ENCODE data around the gene BHLHE40.

The BHLHE40 gene

DNA sequence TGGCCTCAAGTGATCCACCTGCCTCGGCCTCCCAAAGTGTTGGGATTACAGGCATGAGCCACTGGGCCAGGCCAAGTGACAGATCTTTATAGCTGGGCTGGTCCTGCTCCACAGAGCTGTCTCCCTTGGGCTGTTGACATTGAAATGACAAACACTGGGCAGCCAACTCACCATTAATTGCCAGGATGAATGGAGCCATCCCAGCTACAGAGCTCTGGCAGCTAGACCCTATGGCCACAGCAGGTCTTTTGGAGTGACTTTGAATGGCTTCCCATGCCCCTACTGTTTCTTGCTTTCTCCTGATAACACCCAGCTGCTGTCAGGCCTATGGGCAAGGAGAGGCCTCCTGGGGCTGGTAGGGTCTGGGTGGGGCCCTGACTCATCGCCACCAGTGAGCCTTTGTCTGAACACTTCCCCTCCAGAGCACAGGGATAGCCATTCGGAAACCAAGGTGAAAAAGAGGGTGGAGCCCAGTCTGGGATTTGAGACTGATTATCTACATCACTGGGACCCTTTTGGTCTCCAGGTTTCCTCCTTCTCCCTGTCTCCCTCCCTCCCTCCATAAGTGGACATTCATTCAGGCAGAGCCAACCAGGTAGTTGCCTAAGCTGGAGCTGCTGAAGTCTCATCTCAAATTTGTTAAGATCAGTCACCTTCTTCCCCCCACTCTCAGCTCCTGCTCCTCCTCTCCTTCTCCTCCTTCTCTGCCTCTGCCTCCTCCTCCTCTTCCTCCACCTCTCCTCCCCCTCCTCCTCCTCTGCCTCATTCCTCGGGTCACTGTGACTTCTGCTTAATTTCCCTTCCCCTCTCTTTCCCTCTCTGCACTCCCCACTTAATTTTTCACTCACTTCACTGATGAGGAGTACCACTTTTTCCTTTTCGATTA lies 34.0 kb downstream of the BHLHE40 start:
- H3K27ac ChIP-seq = peak overlapping the region in 16 of 21 experiments; percentile 14 to 71 (median 41)
- no peak overlapping the region for H3K4me3 ChIP-seq

DNA sequence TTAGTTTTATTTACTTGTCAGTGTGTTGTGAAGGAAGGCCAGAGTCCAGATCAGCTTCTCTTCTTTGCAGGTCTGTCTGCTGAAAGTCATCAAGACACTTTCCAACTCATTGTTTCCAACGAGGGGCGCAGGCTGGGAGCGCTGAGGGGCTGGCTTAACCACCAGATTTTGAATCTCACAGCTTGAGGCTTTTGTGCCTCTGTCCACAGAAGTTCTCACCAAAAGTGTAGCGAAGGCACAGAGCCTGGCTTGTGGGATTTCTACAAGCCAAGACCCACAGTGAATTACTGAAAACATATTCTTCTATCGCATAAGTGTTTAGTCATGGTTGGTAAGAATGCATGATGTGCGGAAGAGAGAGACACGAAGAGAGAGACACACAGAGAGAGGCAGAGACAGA lies 35.2 kb downstream of the BHLHE40 start:
- peak overlapping the region in 10 of 21 experiments; percentile 1 to 71 (median 30) for H3K27ac ChIP-seq

DNA sequence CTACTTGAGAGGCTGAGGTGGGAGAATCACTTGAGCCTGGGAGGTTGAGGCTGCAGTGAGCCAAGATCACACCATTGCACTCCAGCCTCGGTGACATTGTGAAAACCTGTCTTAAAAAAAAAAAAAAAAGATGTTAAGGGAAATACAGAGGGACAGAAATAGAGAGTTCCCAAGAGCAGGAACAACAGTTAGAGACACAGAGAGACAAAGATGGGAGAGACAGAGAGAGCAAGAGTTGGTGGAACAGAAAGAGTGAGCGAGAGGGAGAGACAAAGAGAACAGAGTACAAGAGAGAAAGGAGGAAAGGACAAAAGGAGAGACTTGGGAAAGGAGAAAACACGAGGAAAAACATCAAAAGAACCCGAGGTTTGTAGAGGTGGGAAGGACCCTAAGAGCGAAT lies 35.8 kb downstream of the BHLHE40 start:
- Histone ChIP-seq H3K27ac (peak overlapping the region in 8 of 21 experiments; percentile 19 to 57 (median 32)), H3K4me3 (no peak overlapping the region)

More for the DNA sequence above, 35.2 kb downstream of the BHLHE40 start:
- no peak overlapping the region for H3K4me3 ChIP-seq

DNA sequence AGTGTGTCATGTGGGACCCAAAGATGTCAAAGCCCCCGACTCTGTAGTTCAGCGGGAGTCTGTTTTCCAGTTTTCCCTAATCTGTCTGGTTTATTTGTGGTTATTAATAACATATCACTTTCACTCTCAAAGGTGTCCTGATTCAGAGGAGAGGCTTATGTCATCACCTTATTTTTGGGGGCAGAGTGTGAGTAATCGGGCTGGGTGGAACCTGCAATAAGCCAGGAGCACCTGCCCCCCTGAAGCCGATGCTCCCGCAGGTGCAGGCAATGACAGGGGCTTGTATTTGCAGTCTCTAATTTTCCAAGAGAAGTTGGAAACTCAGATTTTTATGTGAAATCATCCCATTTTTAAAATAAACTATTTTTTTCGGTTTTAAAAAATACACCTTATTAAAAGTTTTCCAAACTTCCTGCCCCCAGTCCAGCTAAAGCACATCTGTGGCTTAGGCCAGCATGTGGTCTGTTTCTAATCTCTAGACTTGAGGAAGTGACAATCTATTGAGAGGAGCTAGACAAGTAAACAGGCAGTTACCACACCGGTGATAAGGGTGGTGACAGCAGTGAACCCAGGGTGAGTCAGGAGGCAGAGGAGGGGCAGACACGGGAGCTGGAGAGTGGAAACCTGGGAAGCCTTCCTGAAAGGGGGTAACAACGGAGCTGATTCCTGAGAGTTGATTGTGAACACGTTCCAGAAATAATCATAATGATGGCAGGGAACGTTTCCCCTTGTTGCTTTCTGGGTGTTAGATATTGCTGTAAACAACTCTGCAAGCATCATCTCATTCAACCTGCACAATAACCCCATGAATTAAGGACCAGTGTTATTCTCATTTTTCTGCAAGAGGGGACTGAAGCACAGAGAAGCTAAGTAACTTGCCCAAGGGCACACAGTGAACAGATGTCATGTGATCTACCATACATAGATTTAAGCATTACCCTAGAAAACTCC lies 37.2 kb downstream of the BHLHE40 start:
- Histone ChIP-seq H3K27ac (peak overlapping the region in 17 of 21 experiments; percentile 10 to 88 (median 80)), H3K4me3 (no peak overlapping the region)

DNA sequence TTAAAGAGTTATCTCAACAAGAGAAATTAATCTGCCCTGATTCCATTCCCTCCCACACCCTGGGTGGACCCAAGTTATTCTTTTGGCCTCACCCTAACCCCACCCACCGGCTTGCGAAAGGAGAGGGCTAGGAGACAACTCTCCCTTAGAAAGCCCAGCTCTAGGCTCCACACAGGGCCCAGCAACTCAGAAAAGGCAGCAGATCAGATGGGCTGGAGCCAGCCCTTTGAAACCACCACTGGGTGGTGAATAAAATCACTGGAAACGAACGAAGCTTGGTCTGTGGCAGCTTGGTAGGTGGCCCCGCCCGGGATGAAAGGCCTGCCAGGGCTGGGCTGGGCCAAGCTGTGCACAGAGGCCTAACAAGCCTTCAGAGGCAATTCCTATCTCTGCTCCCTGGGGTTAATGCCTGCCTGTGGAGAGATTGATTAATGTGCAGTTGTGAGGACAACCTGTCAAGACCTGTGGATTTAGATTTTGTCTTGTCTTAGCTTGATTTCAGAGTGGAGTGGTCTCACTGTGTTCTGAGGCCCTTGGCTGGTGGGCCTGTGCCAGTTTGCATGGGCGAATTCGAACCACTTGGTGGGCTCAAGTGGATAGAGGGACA lies 38.8 kb downstream of the BHLHE40 start:
- peak overlapping the region in 20 of 21 experiments; percentile 11 to 88 (median 77) for H3K27ac ChIP-seq

DNA sequence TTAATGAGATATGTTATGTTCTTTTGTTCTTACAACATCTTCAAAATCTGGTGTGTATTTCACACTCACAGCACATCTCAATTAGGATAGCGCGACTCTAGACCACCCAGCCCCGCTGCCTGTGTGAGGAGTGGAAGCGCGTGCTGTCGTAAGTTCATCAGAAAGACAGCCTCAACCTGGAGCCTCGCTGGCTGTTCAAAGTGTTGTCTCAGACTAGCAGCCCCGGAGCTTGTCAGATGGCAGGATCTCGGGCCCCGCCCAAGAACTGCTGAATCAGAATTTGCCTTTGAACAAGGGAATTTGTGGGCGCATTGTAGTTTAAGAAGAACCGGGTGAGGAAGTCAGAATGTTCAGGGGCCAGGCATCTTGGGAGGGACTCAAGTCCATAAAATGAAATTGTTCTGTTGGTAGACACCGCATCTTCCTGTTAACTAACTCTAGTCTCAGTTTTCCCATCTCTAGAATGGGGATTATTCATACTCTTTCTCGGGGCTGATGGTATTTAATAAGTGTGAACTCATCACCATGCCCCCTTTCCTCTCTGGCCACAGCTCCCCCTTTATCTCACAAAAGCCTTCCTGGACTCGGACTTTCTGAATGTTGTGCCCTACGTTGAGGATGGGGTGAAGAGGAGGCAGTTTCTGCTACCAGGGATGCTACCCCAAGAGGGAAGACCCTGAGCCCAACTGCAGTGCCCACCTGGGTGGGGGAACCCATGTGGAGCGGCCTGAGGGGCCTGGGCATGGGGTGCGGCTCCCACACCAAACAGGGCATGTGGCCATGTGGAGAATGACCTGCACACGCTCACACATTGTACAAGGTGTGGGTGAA lies 40.4 kb downstream of the BHLHE40 start:
- no peak overlapping the region for H3K4me3 ChIP-seq
- H3K27ac ChIP-seq = peak overlapping the region in 20 of 21 experiments; percentile 16 to 88 (median 74)

More for the DNA sequence above, 38.8 kb downstream of the BHLHE40 start:
- no peak overlapping the region for H3K4me3 ChIP-seq

DNA sequence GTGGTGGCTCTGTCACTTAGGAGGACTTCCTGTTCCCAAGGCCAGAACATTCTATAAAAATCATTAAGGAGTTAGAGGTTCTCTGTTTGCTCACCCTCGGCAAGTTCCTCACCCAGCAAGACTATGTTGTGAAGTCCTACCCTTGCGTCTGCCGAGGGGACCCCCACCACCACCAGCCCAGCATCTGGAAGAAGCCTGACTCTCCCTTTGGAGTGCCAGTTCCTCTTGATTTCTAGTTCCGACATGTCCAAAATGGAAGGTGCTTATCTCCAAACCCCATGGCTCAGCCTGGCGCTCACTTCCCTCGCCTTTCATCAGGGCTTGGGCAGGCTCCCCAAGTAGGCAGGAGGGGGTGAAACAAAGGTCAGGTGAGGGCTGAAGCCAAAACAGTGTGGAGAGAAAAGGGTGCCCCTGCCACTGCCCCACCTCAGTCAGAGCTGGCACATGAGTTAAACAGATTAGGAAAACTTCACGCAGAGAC lies 41.0 kb downstream of the BHLHE40 start:
- H3K4me3 ChIP-seq = no peak overlapping the region
- H3K27ac ChIP-seq = peak overlapping the region in 19 of 21 experiments; percentile 16 to 88 (median 68)

DNA sequence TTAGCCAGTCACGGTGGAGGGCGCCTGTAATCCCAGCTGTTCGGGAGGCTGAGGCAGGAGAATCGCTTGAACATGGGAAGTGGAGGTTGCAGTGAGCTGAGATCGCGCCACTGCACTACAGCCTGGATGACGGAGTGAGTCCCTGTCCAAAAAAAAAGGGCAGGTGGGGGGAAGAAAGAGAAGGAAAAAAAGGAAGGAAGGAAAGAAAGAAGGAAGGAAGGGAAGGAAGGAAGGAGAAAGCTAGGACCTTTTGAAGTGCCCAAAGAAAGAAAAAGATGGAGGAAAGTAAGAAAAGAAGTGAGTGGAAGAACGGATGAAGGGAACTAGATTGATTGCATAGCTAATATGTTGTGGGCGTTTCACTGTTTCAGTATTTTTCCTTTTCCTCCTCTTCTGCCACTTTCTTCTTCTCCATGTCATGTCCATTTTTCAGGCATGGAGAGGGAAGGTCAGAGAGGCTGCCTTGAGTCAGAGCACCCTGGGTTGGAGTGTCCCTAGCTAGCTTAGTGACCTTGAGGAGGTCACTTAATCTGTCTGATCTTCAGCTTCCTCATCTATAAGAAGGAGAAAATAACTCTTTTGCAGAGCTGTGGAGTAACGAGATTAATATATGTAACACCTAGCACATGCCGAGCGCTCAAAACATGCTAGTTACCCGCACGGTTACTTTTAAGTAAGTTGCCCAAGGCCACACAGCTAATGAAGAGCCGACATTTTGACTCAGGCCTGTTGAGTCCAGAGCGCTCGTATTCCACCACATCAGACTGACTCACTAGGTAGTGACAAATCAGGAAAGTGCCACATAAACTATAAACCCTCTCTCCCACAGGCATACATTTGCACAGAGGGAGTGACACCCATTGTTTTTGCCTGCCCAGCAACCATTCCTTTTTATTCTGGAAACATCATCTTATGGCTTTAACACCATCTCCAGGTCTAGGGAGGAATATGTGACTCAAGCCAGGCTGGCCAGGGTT lies 42.2 kb downstream of the BHLHE40 start:
- peak overlapping the region in 18 of 21 experiments; percentile 6 to 88 (median 52) for H3K27ac ChIP-seq

DNA sequence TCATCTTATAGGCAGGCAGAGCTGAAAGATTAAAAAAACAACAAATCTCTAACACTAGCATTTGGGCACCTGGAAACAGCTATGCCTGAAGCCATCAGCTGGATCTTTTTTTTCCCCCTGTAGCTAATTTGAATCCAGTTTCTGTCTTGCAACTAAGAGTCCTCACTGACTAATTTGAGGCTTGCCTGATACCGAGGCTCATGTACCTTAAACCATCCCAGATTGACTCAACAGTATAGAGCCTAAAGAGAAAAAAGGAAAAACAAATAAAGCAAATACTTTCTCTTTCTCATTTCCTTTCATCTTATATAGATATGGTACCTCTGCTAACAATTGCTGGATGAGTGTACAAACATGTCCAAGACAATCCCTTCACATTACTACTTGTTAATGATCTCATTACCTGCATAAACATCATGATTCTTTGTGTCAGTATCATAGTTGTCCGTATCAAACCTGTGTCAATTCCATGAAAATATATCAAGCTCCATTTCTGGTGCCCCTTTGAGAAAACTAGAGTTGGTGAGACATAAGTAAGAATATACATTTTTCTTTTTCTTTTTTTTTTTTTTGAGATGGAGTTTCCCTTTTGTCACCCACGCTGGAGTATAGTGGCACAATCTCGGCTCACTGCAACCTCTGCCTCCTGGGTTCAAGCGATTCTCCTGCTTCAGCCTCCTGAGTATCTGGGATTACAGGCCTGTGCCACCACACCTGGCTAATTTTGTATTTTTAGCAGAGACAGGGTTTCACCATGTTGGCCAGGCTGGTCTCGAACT lies 43.1 kb downstream of the BHLHE40 start:
- Histone ChIP-seq H3K4me3 (no peak overlapping the region), H3K27ac (peak overlapping the region in 17 of 21 experiments; percentile 9 to 87 (median 50))

More for the DNA sequence above, 42.2 kb downstream of the BHLHE40 start:
- no peak overlapping the region for H3K4me3 ChIP-seq

DNA sequence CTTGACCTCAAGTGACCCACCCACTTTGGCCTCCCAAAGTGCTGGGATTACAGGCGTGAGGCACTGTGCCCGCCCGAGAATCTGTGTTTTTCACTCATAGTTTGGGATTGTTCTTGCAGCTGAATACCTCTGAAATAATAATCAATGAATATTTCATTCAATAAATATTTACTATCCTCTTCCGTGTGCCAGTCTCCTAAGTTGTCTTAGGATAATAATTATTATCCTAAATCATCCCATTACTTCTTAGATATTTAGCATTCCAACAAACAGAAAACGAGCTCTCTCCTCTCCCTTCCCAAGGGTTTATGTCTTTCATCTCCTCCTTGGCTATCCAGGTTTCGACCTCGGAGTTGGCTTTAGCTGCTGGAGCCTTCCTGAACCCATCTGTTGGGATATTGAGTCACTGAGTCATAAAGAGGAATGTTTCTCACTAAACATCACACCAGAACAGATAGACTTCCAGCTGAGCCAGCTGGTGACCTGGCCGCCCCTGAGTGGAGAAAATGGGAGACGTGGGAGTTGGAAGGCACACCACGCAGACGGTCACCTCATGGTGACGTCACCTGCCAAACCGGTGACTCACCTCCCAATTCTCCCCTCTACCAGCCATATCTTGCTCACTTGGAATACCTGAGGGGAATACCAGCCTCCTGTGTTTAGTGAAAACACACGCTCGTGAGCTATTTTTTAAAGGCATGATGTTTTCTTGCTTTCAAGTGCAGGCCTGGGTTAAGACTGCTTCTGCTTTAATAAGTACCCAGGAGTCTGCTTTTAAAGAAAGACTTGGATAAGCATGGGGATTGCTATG lies 43.9 kb downstream of the BHLHE40 start:
- H3K4me3 ChIP-seq = no peak overlapping the region
- H3K27ac ChIP-seq = peak overlapping the region in 19 of 21 experiments; percentile 9 to 85 (median 52)

DNA sequence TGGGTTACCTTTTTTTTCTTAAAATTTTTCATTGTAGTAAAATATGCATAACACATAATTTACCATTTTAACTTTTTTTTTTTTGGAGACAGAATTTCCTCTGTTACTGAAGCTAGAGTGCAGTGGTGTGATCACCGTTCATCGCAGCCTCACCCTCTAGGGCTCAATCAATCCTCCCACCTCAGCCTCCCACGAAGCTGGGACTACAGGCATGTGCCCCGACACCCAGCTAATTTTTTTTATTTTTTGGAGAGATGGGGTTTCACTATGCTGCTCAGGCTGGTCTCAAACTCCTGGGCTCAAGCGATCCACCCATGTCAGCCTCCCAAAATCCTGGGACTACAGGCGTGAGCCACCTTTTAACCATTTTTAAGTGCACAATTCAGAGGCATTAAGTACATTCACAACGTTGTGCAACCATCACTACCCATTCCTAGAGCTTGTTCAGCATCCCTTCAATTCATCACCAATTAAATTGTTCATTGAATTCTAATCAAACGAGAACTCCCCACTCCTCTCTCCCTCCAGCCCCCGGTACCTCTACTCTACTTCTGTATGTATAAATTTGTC lies 44.6 kb downstream of the BHLHE40 start:
- Histone ChIP-seq H3K27ac (peak overlapping the region in 19 of 21 experiments; percentile 1 to 85 (median 49)), H3K4me3 (no peak overlapping the region)

DNA sequence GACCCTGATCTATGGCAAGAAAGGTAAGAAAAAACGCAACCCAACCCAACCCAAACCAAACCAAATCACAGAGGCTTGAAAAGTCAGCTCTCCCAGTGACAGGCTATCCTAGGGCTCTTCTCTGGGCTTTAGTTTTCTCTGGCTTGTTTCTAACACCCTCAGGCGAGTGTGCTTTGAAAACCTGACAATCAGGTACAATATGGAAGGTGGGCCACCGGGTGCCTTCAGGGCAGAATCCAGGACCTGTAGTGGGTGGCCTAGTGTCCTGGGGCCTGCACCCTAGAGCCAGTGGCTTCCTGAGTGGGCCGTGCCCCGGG lies 46.8 kb downstream of the BHLHE40 start:
- Histone ChIP-seq H3K4me3 (peak overlapping the region in 6 of 7 experiments; percentile 10 to 41 (median 28)), H3K27ac (peak overlapping the region in 19 of 21 experiments; percentile 15 to 90 (median 71))

DNA sequence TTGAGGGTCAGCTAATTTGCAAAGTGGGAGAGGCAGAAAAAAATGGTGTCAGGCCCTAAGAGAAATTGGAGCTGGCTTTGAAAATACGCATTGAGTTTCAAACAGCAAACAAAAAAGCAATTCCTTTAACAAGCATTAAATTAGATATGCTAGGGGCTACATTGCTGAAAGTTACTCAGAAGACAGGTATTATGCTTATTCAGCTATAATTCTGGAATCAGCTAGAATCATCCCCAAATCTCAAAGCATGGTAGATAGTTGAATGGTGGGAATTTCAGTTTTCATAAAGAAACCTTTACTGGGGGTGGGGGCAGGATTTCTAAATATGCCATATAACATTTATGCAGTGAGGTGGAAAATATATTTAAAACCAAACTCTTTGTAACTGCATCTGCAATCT lies 50.5 kb downstream of the BHLHE40 start:
- H3K4me3 ChIP-seq = no peak overlapping the region
- no peak overlapping the region for H3K27ac ChIP-seq

DNA sequence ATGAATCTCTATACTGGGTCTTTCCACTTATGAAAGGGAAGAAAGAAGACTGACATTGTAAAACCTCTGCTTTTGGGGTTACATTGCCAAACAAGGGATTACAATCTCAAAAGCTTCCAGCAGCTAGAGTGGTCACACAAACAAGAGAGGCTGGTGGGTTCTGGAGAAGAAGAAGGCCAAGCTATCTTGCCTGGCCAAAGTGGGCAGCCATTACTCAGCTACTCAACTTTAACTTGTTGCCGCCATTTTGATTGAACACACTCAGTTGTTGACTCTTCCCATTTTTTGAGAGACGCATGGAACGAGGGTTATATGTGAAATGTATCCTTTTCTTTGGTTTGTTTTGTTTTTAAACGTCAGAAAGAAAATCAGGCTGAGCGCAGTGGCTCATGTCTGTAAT lies 50.9 kb downstream of the BHLHE40 start:
- H3K4me3 ChIP-seq = no peak overlapping the region
- H3K27ac ChIP-seq = no peak overlapping the region

DNA sequence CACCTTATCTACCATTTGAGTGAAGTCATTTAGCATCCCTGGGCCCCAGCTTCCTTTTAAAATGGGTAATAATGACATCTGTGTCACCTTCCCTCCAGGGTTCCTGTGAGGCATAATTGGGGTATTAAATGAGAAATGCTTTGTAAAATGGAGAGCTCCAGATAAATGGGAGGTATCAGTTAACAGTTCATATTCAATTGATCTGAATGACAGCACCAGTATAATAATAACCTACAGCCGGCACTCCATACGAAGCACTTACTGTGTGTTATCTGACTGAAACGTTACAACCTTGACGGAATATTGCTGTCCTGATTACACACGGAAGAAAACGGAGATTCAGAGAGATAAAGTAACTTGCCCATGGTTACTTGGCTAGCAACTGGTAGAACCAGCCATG lies 53.6 kb downstream of the BHLHE40 start:
- no peak overlapping the region for H3K27ac ChIP-seq
- no peak overlapping the region for H3K4me3 ChIP-seq

All from skin epidermis (tissue), 12 donors.